NT2/D1 (cell line): Measurements from ENCODE around the gene LGALS7.

Experiments
- SUZ12 ChIP-seq: IDR thresholded peaks from 2 replicates; pipeline ENCODE4 v1.6.1; 2011; ENCODE audit not compliant: insufficient read length, insufficient read depth; ENCODE audit errors: extremely low read depth
- ZNF274 ChIP-seq: IDR thresholded peaks from 2 replicates; pipeline ENCODE4 v1.6.1; 2011; ENCODE audit warnings: mild to moderate bottlenecking, low read depth, low read length

DNA sequence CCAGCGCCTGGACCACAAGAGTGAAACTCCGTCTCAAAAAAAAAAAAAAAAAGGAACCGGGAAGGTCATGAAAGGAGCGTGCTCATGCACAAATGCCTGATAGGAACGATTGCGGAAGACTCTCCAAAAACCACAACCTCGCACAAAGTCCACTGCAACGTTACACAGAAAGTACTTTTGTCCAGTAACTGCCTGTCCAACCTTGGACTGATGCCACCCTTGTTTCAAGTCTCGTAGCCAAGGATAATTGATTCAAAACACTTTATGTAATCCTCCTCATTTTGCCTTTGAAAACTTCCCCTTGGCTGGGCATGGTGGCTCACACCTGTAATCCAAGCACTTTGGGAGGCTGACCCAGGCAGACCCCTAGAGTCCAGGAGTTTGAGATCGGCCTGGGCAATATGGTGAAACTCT is 13.7 kb downstream of the LGALS7 start:
- TF ChIP-seq ZNF274, result no peak
- TF ChIP-seq SUZ12, result no peak
